IPS-15b (cell line): ENCODE data around the gene IL12RB1.

Source experiments
- H3K27me3 ChIP-seq: one replicate; pipeline ENCODE4 v1.6.1; 2013; ENCODE audit warnings: low read length; ENCODE audit not compliant: control insufficient read depth, insufficient read depth
- H3K36me3 ChIP-seq: one replicate; pipeline ENCODE4 v1.6.1; 2013; ENCODE audit warnings: low read length; ENCODE audit not compliant: control insufficient read depth, insufficient read depth
- H3K4me1 ChIP-seq: one replicate; pipeline ENCODE4 v1.6.1; 2013; ENCODE audit warnings: mild to moderate bottlenecking, low read length; ENCODE audit not compliant: control insufficient read depth, insufficient read depth
- H3K4me3 ChIP-seq: one replicate; pipeline ENCODE4 v1.5.1; 2013; ENCODE audit warnings: low read depth, low read length
- H3K9ac ChIP-seq: one replicate; pipeline ENCODE4 v1.6.1; 2013; ENCODE audit warnings: low read depth, mild to moderate bottlenecking, low read length
- H3K9me3 ChIP-seq: one replicate; pipeline ENCODE4 v1.6.1; 2013; ENCODE audit warnings: mild to moderate bottlenecking, low read length; ENCODE audit not compliant: control insufficient read depth, insufficient read depth

Gene IL12RB1

DNA sequence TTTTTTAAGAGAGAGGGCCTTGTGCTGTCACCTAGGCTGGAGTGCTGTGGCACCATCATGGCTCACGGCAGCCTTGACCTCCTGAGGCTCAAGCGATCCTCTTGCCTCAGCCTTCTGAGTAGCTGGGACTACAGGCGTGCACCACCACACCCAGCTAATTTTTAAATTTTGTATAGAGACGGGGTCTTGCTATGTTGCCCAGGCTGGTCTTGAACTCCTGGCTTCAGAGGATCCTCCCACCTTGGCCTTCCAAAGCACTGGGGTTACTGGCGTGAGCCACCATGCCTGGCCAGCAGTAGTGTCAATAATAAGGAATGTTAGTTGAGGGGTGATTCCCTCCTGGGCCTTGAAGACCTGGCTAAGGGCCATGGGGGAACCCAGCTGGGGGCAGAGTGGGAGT, 34.4 kb upstream of the IL12RB1 start:
- Histone ChIP-seq H3K9me3 (no peaks in the 10 kb centered on the region), H3K4me1 (peaks cover 2% of the 10 kb centered on the region), H3K36me3 (peaks cover 18% of the 10 kb centered on the region), H3K4me3 (no peak overlapping the region), H3K27me3 (peaks cover 4% of the 10 kb centered on the region), H3K9ac (no peak overlapping the region)

DNA sequence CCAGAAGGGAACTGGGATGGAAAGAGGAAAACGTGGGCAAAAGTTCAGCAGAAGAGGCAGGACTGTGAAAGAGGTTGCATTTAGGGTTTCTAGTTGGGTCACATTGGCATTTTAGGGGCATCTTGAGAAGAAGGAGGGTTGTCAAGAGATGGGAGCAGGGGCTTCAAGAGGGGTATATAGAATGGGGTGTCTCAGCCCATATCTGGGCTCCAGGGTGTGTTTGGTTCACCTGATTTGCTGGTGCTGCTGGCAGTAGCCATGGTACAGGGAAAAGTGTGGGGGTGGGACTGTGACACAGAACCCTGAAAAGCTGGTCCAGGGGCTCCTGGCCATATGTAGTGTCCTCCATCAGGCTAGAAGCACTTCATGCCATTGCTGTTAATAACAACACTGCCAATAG, 33.4 kb upstream of the IL12RB1 start:
- H3K36me3 ChIP-seq, result peaks cover 14% of the 10 kb centered on the region
- peaks cover 2% of the 10 kb centered on the region for H3K4me1 ChIP-seq
- no peak overlapping the region for H3K4me3 ChIP-seq
- H3K9me3 ChIP-seq, result no peaks in the 10 kb centered on the region
- peaks cover 4% of the 10 kb centered on the region for H3K27me3 ChIP-seq
- no peak overlapping the region for H3K9ac ChIP-seq

DNA sequence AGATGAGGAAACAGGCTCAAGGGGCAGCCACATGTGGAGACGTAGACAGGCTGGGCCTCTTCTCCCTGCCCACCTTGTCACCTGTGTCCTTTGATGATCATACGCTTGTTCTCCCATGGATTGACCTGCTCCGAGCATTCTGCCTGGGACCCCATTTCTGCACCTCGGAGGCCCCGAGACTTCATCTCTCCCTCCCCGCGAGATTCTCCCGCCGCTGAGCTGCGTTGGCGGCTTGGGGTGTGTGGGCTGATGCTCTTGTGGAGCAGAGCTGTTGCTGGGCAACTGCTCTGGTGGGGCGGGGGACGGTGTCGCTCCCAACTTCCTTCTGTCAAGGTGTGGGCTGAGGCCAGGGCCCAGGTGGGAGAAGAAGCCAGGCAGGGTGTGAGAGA, 33.0 kb upstream of the IL12RB1 start:
- Histone ChIP-seq H3K36me3 (peaks cover 14% of the 10 kb centered on the region), H3K9me3 (no peaks in the 10 kb centered on the region), H3K27me3 (peaks cover 4% of the 10 kb centered on the region), H3K4me1 (peaks cover 2% of the 10 kb centered on the region), H3K9ac (no peak overlapping the region), H3K4me3 (no peak overlapping the region)

DNA sequence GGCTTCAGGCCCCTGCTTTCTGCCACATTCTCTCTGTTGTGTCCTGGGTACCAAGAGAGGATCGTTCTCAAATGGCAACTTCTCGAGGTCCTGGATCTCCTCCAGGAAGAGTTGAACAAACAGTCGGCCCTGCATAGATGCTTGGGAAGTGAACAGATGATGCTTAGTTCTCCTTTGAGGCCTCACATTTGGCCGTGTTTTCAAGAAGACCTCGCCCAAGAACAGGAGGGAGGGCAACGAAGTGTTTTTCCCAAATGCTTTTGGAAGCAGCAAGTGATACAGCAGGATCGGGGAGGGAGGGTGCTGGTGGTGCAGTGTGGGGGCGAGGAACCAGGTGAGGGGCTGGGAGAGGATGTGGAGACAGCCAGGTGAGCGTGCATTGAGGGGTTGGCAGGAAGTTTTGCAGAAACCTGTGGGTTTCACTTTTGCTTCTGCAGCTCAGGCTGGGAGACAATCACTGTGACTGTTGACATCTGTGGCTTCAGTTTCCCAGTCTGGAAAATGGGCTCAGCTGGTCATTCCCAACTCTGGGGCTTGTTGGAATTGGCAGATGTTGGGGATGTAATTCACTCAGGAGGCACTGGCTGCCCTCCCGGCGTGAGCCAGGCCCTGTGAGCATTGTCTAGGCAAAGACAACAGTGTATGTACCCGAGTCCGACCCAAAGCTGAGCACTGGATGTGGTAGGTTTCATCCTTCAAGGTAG, 32.4 kb upstream of the IL12RB1 start:
- Histone ChIP-seq H3K4me1 (peaks cover 2% of the 10 kb centered on the region), H3K36me3 (peaks cover 8% of the 10 kb centered on the region), H3K9ac (no peak overlapping the region), H3K27me3 (peaks cover 4% of the 10 kb centered on the region), H3K9me3 (no peaks in the 10 kb centered on the region), H3K4me3 (no peak overlapping the region)

DNA sequence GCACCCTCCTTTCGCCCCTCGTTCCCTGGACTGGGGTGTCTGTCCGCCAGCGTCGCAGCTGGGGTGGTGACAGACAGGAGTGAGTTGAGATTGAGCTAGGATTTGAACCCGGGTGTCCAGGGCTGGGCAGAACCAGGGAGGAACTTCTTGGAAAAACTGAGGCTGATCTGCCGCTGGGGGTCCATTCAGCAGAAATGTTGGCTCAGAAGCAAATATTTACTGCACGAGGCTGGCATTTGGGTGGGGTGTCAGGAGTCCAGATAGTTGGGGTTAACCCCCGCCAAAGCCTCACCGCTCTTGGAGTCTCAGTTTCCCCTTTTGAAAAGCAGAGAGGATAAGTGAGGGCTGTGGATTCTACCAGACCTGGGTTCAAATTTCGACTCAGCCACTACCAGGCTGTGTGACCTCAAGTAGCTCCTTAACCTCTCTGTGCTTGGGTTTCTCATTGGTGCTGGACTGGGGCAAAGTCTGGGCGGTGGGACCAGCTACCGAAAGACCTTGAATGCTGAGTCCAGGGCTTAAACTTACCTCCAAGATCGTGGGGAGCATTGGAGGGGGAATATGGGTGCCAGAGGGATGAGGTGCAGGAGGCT, 31.8 kb upstream of the IL12RB1 start:
- H3K36me3 ChIP-seq, result peaks cover 4% of the 10 kb centered on the region
- peak overlapping the region; percentile 74 for H3K9ac ChIP-seq
- no peaks in the 10 kb centered on the region for H3K9me3 ChIP-seq
- peak overlapping the region; percentile 69 for H3K4me3 ChIP-seq
- H3K27me3 ChIP-seq, result peaks cover 4% of the 10 kb centered on the region
- peaks cover 2% of the 10 kb centered on the region for H3K4me1 ChIP-seq

DNA sequence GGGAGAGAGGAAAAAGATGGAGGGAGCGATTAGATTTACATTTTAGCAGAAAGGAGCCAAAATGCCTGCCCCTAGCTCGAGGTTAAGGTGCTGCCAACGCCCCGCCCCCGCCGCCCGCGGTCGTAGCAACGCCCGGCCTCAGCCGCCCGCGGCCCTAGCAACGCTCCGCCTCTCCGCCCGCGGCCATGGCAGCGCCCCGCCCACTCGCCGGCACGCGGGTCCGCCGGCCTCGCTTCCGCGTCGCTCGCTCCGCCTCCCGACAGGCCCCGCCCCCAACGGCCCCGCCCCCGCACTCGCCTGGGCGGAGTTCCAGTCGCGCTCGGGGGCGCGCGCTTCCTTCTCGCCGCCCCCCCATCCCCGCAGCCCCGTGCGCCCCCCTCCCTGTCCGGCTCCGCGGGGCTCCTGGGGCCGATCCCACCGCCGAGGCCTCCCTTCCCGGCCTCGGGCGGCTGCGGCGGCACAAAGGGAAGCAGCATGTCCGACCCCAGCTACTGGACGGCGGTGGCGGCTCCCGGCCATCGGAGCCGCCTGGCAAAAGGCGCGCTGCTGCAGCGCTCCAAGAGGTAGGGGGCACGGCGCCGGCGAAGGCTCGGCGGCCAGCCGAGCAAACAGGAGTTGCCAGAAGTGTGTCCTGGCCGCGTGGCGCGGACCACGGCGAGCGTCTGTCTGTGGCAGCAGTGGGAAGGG, 31.1 kb upstream of the IL12RB1 start:
- H3K4me3 ChIP-seq, result peak overlapping the region; percentile 69
- no peaks in the 10 kb centered on the region for H3K9me3 ChIP-seq
- peak overlapping the region; percentile 74 for H3K9ac ChIP-seq
- peaks cover 4% of the 10 kb centered on the region for H3K27me3 ChIP-seq
- H3K4me1 ChIP-seq, result peaks cover 2% of the 10 kb centered on the region
- H3K36me3 ChIP-seq, result no peaks in the 10 kb centered on the region

DNA sequence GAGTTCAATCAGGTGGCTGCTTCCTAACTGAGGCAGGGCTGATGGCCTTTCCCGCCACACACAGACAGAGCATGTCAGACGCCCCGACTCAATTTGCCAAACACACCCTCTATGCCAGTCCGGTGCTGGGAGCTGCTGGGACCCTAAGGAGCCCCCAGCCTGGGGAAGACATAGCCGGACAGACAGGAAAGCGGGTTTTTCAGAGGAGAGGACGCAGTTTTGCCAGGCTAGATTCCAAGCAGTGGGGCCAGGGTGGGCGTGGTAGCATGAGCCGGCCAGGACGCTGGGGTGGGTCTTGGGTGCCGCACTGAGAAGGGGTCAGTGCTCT, 30.6 kb upstream of the IL12RB1 start:
- peaks cover 4% of the 10 kb centered on the region for H3K27me3 ChIP-seq
- peaks cover 2% of the 10 kb centered on the region for H3K4me1 ChIP-seq
- H3K9me3 ChIP-seq, result no peaks in the 10 kb centered on the region
- peak overlapping the region; percentile 60 for H3K9ac ChIP-seq
- H3K4me3 ChIP-seq, result peak overlapping the region; percentile 49
- no peaks in the 10 kb centered on the region for H3K36me3 ChIP-seq

DNA sequence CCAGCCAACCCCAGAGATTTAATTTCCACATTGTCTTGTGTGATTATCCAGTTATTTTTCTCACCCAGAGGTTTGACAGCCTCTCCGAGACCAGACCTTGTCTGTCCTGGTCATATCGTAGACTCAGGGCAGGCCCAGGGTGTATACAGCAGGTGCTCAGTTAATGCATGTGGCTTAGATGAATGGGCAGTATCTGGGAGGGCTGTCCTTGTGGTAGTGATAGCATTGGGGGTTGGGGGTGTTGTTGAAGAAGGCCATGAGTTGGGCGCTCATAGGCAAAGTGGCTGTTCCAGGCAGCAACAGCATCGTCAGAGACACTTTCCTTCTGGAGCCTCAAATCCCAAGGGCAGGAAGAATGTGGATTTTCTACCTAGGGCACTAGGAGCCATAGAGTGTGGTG, 27.7 kb upstream of the IL12RB1 start:
- Histone ChIP-seq H3K36me3 (no peaks in the 10 kb centered on the region), H3K9me3 (no peaks in the 10 kb centered on the region), H3K27me3 (peaks cover 4% of the 10 kb centered on the region), H3K4me3 (no peak overlapping the region), H3K4me1 (peaks cover 2% of the 10 kb centered on the region), H3K9ac (no peak overlapping the region)

DNA sequence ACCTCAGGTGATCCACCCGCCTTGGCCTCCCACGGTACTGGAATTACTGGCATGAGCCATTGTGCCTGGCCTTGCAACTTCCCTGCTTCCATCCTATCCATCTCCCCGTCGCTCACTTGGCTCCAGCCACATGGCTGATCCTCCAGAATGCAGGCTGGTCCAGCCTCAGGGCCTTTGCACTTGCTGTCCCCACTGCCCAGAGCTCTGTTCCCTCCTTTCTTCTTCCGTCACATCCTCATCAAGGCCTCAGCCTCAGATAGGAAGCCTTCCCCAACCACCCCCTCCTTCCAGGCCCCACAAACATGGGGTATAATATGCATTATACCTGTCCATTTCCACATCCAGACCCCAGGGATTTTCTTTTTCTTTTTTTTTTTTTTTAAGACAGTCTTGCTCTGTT, 27.1 kb upstream of the IL12RB1 start:
- Histone ChIP-seq H3K4me1 (peaks cover 2% of the 10 kb centered on the region), H3K9me3 (no peaks in the 10 kb centered on the region), H3K36me3 (no peaks in the 10 kb centered on the region), H3K4me3 (no peak overlapping the region), H3K27me3 (peaks cover 9% of the 10 kb centered on the region), H3K9ac (no peak overlapping the region)

DNA sequence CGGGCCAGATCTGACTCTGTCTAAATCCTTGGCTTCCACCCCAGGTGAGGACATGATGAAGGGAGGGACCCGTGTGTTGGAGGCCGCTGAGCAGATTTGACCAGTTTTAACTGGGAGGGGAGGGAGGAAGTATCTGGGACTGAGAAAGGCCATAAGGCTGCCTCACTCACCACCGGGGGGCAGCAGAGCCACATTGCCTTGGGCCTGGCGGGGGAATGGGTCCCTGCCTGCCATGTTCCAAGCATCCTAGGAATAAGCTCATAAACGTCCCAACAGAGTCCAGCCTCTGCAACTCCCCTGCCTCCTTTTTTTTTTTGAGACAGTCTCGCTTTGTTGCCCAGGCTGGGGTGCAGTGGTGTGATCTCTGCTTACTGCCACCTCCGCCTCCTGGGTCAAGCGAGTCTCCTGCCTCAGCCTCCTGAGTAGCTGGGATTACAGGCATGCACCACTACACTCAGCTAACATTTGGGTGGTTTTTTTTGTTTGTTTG, 26.3 kb upstream of the IL12RB1 start:
- H3K9ac ChIP-seq, result no peak overlapping the region
- no peaks in the 10 kb centered on the region for H3K9me3 ChIP-seq
- H3K27me3 ChIP-seq, result peaks cover 8% of the 10 kb centered on the region
- peaks cover 2% of the 10 kb centered on the region for H3K4me1 ChIP-seq
- no peak overlapping the region for H3K4me3 ChIP-seq
- H3K36me3 ChIP-seq, result no peaks in the 10 kb centered on the region

DNA sequence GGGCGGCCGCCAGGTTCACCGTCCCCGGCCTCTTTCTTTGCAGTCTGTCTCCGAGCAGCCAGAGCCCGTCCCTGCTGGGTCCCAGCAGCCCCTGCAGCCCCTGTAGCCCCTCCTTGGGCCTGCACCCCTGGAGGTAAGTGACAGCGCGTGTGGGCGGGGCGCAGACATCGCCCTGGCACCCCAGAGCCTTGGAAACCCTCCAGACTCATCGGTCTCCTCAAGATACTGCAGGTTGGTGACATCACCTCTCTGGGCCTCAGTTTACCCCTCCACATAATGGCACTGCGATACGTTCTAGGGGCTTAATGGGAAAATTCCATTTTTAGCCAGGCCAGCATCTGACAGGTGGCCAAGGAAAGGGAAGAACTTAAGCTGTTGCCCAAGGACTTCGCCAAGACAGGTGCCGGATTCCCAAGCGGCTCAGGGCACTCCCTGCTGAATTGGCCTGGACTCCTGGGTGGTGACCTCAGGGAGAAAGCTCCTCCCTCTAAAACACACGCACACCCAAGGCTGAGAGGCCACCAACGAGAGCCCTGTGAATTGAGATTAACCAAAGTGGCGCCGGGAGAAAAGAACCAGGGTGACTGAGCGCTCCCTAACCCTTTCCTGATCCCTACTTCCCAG, 24.0 kb upstream of the IL12RB1 start:
- H3K4me1 ChIP-seq, result no peaks in the 10 kb centered on the region
- H3K9ac ChIP-seq, result no peak overlapping the region
- no peaks in the 10 kb centered on the region for H3K36me3 ChIP-seq
- H3K9me3 ChIP-seq, result no peaks in the 10 kb centered on the region
- peak overlapping the region; percentile 85 for H3K4me3 ChIP-seq
- peaks cover 10% of the 10 kb centered on the region for H3K27me3 ChIP-seq
